ENCODE results near the gene GYPC.

DNA sequence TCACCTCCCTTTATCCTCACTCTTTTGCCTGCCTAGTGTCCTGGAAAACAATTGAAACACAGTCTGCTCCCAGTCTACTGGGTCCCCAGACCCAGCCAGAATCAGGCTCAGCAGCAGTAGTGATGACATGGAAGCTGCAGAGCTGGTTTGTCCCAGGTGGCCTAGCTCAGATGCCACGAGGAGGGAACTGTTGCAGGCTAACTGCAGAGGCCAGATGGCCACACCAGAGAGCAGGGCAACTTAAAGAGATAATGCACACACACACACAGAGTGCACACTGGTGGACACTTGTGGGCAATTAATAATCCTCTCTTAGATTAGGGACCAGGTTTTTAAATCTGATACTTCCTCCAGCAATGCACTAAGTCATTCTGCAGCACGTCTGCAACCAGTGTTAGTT, 42.4 kb downstream of the GYPC start:
- TF ChIP-seq, protein P1, sequence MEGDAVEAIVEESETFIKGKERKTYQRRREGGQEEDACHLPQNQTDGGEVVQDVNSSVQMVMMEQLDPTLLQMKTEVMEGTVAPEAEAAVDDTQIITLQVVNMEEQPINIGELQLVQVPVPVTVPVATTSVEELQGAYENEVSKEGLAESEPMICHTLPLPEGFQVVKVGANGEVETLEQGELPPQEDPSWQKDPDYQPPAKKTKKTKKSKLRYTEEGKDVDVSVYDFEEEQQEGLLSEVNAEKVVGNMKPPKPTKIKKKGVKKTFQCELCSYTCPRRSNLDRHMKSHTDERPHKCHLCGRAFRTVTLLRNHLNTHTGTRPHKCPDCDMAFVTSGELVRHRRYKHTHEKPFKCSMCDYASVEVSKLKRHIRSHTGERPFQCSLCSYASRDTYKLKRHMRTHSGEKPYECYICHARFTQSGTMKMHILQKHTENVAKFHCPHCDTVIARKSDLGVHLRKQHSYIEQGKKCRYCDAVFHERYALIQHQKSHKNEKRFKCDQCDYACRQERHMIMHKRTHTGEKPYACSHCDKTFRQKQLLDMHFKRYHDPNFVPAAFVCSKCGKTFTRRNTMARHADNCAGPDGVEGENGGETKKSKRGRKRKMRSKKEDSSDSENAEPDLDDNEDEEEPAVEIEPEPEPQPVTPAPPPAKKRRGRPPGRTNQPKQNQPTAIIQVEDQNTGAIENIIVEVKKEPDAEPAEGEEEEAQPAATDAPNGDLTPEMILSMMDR (IDR thresholded peaks at IDR 0.05), result no peak
- TF ChIP-seq POLR2AphosphoS5 (IDR thresholded peaks at IDR 0.05) (no peak), POLR2A (IDR thresholded peaks at IDR 0.05) (no peak)
